DOHH2 (cell line): ENCODE measurements around the gene CALN1.

Experiments
- EZH2phosphoT487 ChIP-seq: fragments of 200-600 bp; sonication (generic); IDR thresholded peaks from 2 replicates; pipeline ENCODE4 v1.6.1; 2017; ENCODE audit warnings: borderline replicate concordance, mild to moderate bottlenecking, antibody characterized with exemption, low read length, moderate library complexity, mixed read lengths
- TF ChIP-seq, protein P1 (sequence below): fragments of 200-600 bp; sonication (generic); IDR thresholded peaks from one replicate; pipeline ENCODE4 v1.5.1; 2014; ENCODE audit warnings: antibody characterized with exemption, mild to moderate bottlenecking, low read depth, low read length; ENCODE audit not compliant: poor library complexity, severe bottlenecking

DNA sequence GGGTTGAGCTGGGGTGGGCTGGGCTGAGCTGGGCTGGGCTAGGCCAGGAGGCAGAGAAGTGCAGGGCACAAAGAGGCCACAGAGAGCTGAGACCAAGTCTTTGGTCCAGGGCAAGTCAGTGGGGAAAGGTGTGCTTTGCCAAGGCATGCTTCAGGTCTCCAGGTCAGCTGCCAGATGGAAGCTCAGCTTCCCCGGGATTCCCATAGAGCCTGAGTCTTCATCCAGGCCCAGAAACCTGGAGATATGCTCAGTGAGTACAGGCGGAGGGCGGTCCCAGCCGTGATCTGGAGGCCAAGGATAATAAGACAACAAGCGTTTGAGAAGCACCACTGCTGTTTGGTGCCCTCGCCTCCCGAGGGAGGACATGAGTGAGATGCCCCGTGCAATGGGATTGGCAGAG is 4.7 kb upstream of the CALN1 start:
- TF ChIP-seq, protein P1, sequence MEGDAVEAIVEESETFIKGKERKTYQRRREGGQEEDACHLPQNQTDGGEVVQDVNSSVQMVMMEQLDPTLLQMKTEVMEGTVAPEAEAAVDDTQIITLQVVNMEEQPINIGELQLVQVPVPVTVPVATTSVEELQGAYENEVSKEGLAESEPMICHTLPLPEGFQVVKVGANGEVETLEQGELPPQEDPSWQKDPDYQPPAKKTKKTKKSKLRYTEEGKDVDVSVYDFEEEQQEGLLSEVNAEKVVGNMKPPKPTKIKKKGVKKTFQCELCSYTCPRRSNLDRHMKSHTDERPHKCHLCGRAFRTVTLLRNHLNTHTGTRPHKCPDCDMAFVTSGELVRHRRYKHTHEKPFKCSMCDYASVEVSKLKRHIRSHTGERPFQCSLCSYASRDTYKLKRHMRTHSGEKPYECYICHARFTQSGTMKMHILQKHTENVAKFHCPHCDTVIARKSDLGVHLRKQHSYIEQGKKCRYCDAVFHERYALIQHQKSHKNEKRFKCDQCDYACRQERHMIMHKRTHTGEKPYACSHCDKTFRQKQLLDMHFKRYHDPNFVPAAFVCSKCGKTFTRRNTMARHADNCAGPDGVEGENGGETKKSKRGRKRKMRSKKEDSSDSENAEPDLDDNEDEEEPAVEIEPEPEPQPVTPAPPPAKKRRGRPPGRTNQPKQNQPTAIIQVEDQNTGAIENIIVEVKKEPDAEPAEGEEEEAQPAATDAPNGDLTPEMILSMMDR, result no peak
- TF ChIP-seq EZH2phosphoT487, result no peak
